Measurements from ENCODE around the gene USP5. TPM values are rescaled to one million over a fixed set of nuclear protein-coding genes. Genes with fewer than 3 reads are reported as not detected.
A peak's percentile ranks its signal among the peaks of the same experiment; 100 is the strongest.

USP5 gene
- total RNA-seq: 10 to 100 TPM; 37.1 to 68.6 (median 52.8) TPM

- Histone ChIP-seq H3K4me1 (no peaks in the 10 kb centered on the region), H3K36me3 (no peaks in the 10 kb centered on the region), H3K27ac (peak within 1 kb of the TSS; percentile 88 to 91), H3K27me3 (no peaks in the 10 kb centered on the region), H3K9me3 (no peaks in the 10 kb centered on the region), H3K4me3 (peak within 1 kb of the TSS; percentile 50 to 77)
- TF ChIP-seq POLR2A (IDR thresholded peaks at IDR 0.05): peak in 1 of 2 donors; percentile 59
- TF ChIP-seq CTCF (IDR thresholded peaks at IDR 0.05): peak in 1 of 4 experiments; percentile 27
- DNase-seq: peak; percentile 98 to 99
- intact Hi-C loops (cut with DNase I; ENCODE audit: low total_unique reads): no loop called here
Measured at GRCh38 chr12:6851921-6852650, at the start of gene USP5. USP5 (plus strand) TSS chr12:6852150; CDS start chr12:6852180, 30 bp downstream.

GRCh38 chr12:6807170-6807569, 44.8 kb upstream of the USP5 start:
- DNase-seq: no peak
- H3K27me3 ChIP-seq: no peaks in the 10 kb centered on the region
- H3K4me1 ChIP-seq: no peaks in the 10 kb centered on the region
- H3K9me3 ChIP-seq: no peaks in the 10 kb centered on the region
- no peak overlapping the region for H3K4me3 ChIP-seq
- intact Hi-C loops (cut with DNase I; ENCODE audit: low total_unique reads): no loop called here
- TF ChIP-seq CTCF (IDR thresholded peaks at IDR 0.05) (no peak), POLR2A (IDR thresholded peaks at IDR 0.05) (no peak)
- no peaks in the 10 kb centered on the region for H3K36me3 ChIP-seq
- H3K27ac ChIP-seq: no peak overlapping the region

GRCh38 chr12:6809056-6809455, 42.9 kb upstream of the USP5 start:
- Histone ChIP-seq H3K4me3 (no peak overlapping the region), H3K27me3 (no peaks in the 10 kb centered on the region), H3K36me3 (no peaks in the 10 kb centered on the region), H3K4me1 (no peaks in the 10 kb centered on the region), H3K27ac (no peak overlapping the region), H3K9me3 (no peaks in the 10 kb centered on the region)
- intact Hi-C loops (cut with DNase I; ENCODE audit: low total_unique reads): no loop called here
- DNase-seq: no peak
- no peak for TF ChIP-seq POLR2A (IDR thresholded peaks at IDR 0.05)
- no peak for TF ChIP-seq CTCF (IDR thresholded peaks at IDR 0.05)

GRCh38 chr12:6810758-6811157, 41.2 kb upstream of the USP5 start:
- no peaks in the 10 kb centered on the region for H3K36me3 ChIP-seq
- no peaks in the 10 kb centered on the region for H3K27me3 ChIP-seq
- no peaks in the 10 kb centered on the region for H3K4me1 ChIP-seq
- H3K27ac ChIP-seq: no peak overlapping the region
- DNase-seq: no peak
- intact Hi-C loops (cut with DNase I; ENCODE audit: low total_unique reads): no loop called here
- no peak overlapping the region for H3K4me3 ChIP-seq
- TF ChIP-seq CTCF (IDR thresholded peaks at IDR 0.05): no peak
- TF ChIP-seq POLR2A (IDR thresholded peaks at IDR 0.05): no peak
- H3K9me3 ChIP-seq: no peaks in the 10 kb centered on the region

GRCh38 chr12:6813363-6813762, 38.6 kb upstream of the USP5 start:
- TF ChIP-seq POLR2A (IDR thresholded peaks at IDR 0.05) (no peak), CTCF (IDR thresholded peaks at IDR 0.05) (no peak)
- Histone ChIP-seq H3K27me3 (no peaks in the 10 kb centered on the region), H3K4me1 (no peaks in the 10 kb centered on the region), H3K36me3 (no peaks in the 10 kb centered on the region), H3K9me3 (no peaks in the 10 kb centered on the region), H3K27ac (no peak overlapping the region), H3K4me3 (no peak overlapping the region)
- no peak for DNase-seq
- intact Hi-C loops (cut with DNase I; ENCODE audit: low total_unique reads): no loop called here

Data from uterus (tissue), 4 donors.